Measurements from ENCODE around the gene C12orf60. TPM values are rescaled to one million over a fixed set of nuclear protein-coding genes. Genes with fewer than 3 reads are reported as not detected.

Gene C12orf60
- total RNA-seq, 4 donors from 2014 or later, result 0.33 to 2.5 (median 0.73) TPM

GRCh38 chr12:14766649-14767215 lies 36.7 kb upstream of the C12orf60 start:
- H3K27ac ChIP-seq, result no peak overlapping the region
- peaks cover 7 to 11% of the 10 kb centered on the region in 2 donors for H3K4me1 ChIP-seq
- intact Hi-C loops (cut with DNase I), result no loop called here
- H3K36me3 ChIP-seq, result no peaks in the 10 kb centered on the region
- H3K27me3 ChIP-seq, result no peaks in the 10 kb centered on the region
- TF ChIP-seq CTCF (IDR thresholded peaks at IDR 0.05) (no peak), POLR2A (IDR thresholded peaks at IDR 0.05) (no peak)
- WGBS, 2 donors, result 93 to 95% methylated on average over 3 of the region's 3 CpGs
- no peak overlapping the region for H3K4me3 ChIP-seq (replicated peaks in 1 of 3)
- no peak for DNase-seq
- H3K9me3 ChIP-seq, result no peaks in the 10 kb centered on the region

- Histone ChIP-seq H3K36me3 (no peaks in the 10 kb centered on the region), H3K4me1 (peaks cover 7 to 14% of the 10 kb centered on the region in 2 donors), H3K27ac (peak overlapping the region in 1 of 3 donors; percentile 86), H3K27me3 (no peaks in the 10 kb centered on the region), H3K4me3 (replicated peaks in 1 of 3) (no peak overlapping the region), H3K9me3 (no peaks in the 10 kb centered on the region)
- no peak for TF ChIP-seq CTCF (IDR thresholded peaks at IDR 0.05)
- TF ChIP-seq POLR2A (IDR thresholded peaks at IDR 0.05), result no peak
- 88 to 98% methylated on average over 1 of the region's 1 CpG for whole genome bisulfite sequencing, 2 donors
- intact Hi-C loops (cut with DNase I), result no loop called here
- DNase-seq, result no peak
Observed at GRCh38 chr12:14767617-14768016, 35.9 kb upstream of the C12orf60 start.

- no peaks in the 10 kb centered on the region for H3K36me3 ChIP-seq
- no peaks in the 10 kb centered on the region for H3K27me3 ChIP-seq
- WGBS, 2 donors, result 23 to 28% methylated on average over 15 of the region's 16 CpGs
- DNase-seq, result peak; percentile 20 to 25
- H3K4me3 ChIP-seq (replicated peaks in 1 of 3), result peak overlapping the region; percentile 75 to 93 (median 90)
- intact Hi-C loops (cut with DNase I), result no loop called here
- no peaks in the 10 kb centered on the region for H3K9me3 ChIP-seq
- TF ChIP-seq CTCF (IDR thresholded peaks at IDR 0.05) (no peak), POLR2A (IDR thresholded peaks at IDR 0.05) (peak in 1 of 2 donors; percentile 15)
- peaks cover 7 to 14% of the 10 kb centered on the region in 2 donors for H3K4me1 ChIP-seq
- peak overlapping the region; percentile 86 to 96 (median 94) for H3K27ac ChIP-seq
Observed at GRCh38 chr12:14768823-14769405, 34.6 kb upstream of the C12orf60 start.

- peak; percentile 37 to 42 for DNase-seq
Observed at GRCh38 chr12:14769466-14769968, 34.0 kb upstream of the C12orf60 start.

More at GRCh38 chr12:14769466-14769968, 34.0 kb upstream of the C12orf60 start:
- Histone ChIP-seq H3K4me1 (peaks cover 7 to 14% of the 10 kb centered on the region in 2 donors), H3K27me3 (no peaks in the 10 kb centered on the region), H3K4me3 (replicated peaks in 1 of 3) (peak overlapping the region; percentile 75 to 93 (median 90)), H3K27ac (peak overlapping the region; percentile 86 to 96 (median 94)), H3K36me3 (no peaks in the 10 kb centered on the region), H3K9me3 (no peaks in the 10 kb centered on the region)
- intact Hi-C loops (cut with DNase I), result no loop called here
- TF ChIP-seq POLR2A (IDR thresholded peaks at IDR 0.05) (no peak), CTCF (IDR thresholded peaks at IDR 0.05) (no peak)
- WGBS, 2 donors, result 2 to 4% methylated on average over 23 of the region's 26 CpGs

Measured in thyroid gland (tissue), 4 donors.